KMS-11 (cell line): ENCODE data around the gene TTC28.

Experiments
- H2AFZ ChIP-seq: fragments of 200-600 bp; sonication (generic); 2 replicates; pipeline ENCODE4 v1.6.1; 2016; ENCODE audit warnings: antibody characterized with exemption, mixed run types, low read depth
- H3K27ac ChIP-seq: fragments of 200-600 bp; sonication (generic); 2 replicates; pipeline ENCODE4 v1.6.1; 2016; ENCODE audit warnings: mild to moderate bottlenecking, mixed run types
- H3K27me3 ChIP-seq: fragments of 200-600 bp; sonication (generic); 2 replicates; pipeline ENCODE4 v1.6.1; 2017; ENCODE audit warnings: mild to moderate bottlenecking, low read depth, mixed run types, moderate library complexity; ENCODE audit not compliant: insufficient read depth
- H3K36me3 ChIP-seq: fragments of 200-600 bp; sonication (generic); 2 replicates; pipeline ENCODE4 v1.6.1; 2017; ENCODE audit warnings: mild to moderate bottlenecking, mixed run types; ENCODE audit not compliant: insufficient read depth
- H3K4me1 ChIP-seq: fragments of 200-600 bp; sonication (generic); 2 replicates; pipeline ENCODE4 v1.6.1; 2016; ENCODE audit warnings: mild to moderate bottlenecking, low read depth, mixed run types; ENCODE audit not compliant: poor library complexity, severe bottlenecking
- H3K4me2 ChIP-seq: fragments of 200-600 bp; sonication (generic); 2 replicates; pipeline ENCODE4 v1.7.0; 2016; ENCODE audit warnings: mild to moderate bottlenecking, mixed run types
- H3K4me3 ChIP-seq: fragments of 200-600 bp; sonication (generic); IDR thresholded peaks from 2 replicates; pipeline ENCODE4 v1.6.1; 2017; ENCODE audit warnings: low read depth, low read length, mixed read lengths; ENCODE audit not compliant: insufficient read depth
- H3K79me2 ChIP-seq: fragments of 200-600 bp; sonication (generic); 2 replicates; pipeline ENCODE4 v1.6.1; 2016; ENCODE audit warnings: low read depth, mixed run types; ENCODE audit not compliant: insufficient read depth
- H3K9ac ChIP-seq: fragments of 200-600 bp; sonication (generic); 2 replicates; pipeline ENCODE4 v1.6.1; 2016; ENCODE audit warnings: mild to moderate bottlenecking, mixed run types
- H4K20me1 ChIP-seq: fragments of 200-600 bp; sonication (generic); 2 replicates; pipeline ENCODE4 v1.6.1; 2016; ENCODE audit warnings: mild to moderate bottlenecking, mixed run types; ENCODE audit not compliant: insufficient read depth
- CTCF ChIP-seq: fragments of 200-600 bp; sonication (generic); conservative IDR thresholded peaks from 2 replicates; pipeline ENCODE4 v1.6.1; 2017; ENCODE audit warnings: low read depth, mild to moderate bottlenecking, antibody characterized with exemption, low read length, moderate library complexity, mixed read lengths

The TTC28 gene

GRCh38 chr22:28314959-28315358 lies 364.7 kb downstream of the TTC28 start:
- H3K27ac ChIP-seq = no peak overlapping the region
- no peak overlapping the region for H3K4me3 ChIP-seq
- no peaks in the 10 kb centered on the region for H3K4me1 ChIP-seq
- TF ChIP-seq CTCF = no peak
- H3K4me2 ChIP-seq = no peak overlapping the region
- no peaks in the 10 kb centered on the region for H4K20me1 ChIP-seq
- no peak overlapping the region for H2AFZ ChIP-seq
- H3K27me3 ChIP-seq = no peaks in the 10 kb centered on the region
- H3K36me3 ChIP-seq = no peaks in the 10 kb centered on the region
- H3K9ac ChIP-seq = no peak overlapping the region
- H3K79me2 ChIP-seq = no peaks in the 10 kb centered on the region

- Histone ChIP-seq H2AFZ (no peak overlapping the region), H3K27ac (no peak overlapping the region), H3K4me3 (no peak overlapping the region), H3K36me3 (no peaks in the 10 kb centered on the region), H3K79me2 (no peaks in the 10 kb centered on the region), H3K27me3 (no peaks in the 10 kb centered on the region), H3K9ac (no peak overlapping the region), H3K4me1 (no peaks in the 10 kb centered on the region), H4K20me1 (no peaks in the 10 kb centered on the region), H3K4me2 (no peak overlapping the region)
- TF ChIP-seq CTCF = no peak
Measured at GRCh38 chr22:28310299-28310698, 369.3 kb downstream of the TTC28 start.

GRCh38 chr22:28299753-28300152 lies 379.9 kb downstream of the TTC28 start:
- H4K20me1 ChIP-seq = no peaks in the 10 kb centered on the region
- H3K4me2 ChIP-seq = no peak overlapping the region; the same call in 1 of the 2 replicates
- H3K27me3 ChIP-seq = peaks cover 14% of the 10 kb centered on the region; the same call in 1 of the 2 replicates
- no peaks in the 10 kb centered on the region for H3K36me3 ChIP-seq
- H3K79me2 ChIP-seq = no peaks in the 10 kb centered on the region
- no peak for TF ChIP-seq CTCF
- no peak overlapping the region for H3K9ac ChIP-seq
- H3K4me3 ChIP-seq = no peak overlapping the region
- peaks cover 48% of the 10 kb centered on the region for H3K4me1 ChIP-seq
- H3K27ac ChIP-seq = no peak overlapping the region
- H2AFZ ChIP-seq = no peak overlapping the region

GRCh38 chr22:28299309-28299708 lies 380.3 kb downstream of the TTC28 start:
- Histone ChIP-seq H3K4me2 (peak overlapping the region; percentile 60), H3K9ac (no peak overlapping the region), H3K27me3 (peaks cover 14% of the 10 kb centered on the region; the same call in 1 of the 2 replicates), H2AFZ (no peak overlapping the region), H4K20me1 (no peaks in the 10 kb centered on the region), H3K4me3 (no peak overlapping the region), H3K4me1 (peaks cover 48% of the 10 kb centered on the region), H3K27ac (no peak overlapping the region), H3K36me3 (no peaks in the 10 kb centered on the region), H3K79me2 (no peaks in the 10 kb centered on the region)
- no peak for TF ChIP-seq CTCF
